Measurements from ENCODE around the gene MYO1B.

The MYO1B gene

DNA sequence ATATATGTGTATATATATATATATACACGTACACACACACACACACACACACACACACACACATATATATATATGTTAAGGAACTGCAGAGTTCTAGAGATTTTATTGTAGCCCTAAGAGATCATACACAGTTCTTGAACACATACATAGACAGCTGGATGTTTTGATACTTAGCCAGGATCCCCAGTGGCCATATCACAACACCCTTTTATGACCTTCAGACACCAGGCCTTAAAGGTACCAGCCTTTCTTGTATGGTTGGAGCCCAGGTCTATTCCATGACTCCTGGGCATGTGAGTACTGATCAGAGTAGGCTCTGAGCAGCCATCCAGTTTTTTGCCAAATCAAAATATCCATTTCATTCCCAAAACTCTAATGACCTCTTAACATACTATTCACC lies 138.3 kb downstream of the MYO1B start:
- TF ChIP-seq, protein P1, sequence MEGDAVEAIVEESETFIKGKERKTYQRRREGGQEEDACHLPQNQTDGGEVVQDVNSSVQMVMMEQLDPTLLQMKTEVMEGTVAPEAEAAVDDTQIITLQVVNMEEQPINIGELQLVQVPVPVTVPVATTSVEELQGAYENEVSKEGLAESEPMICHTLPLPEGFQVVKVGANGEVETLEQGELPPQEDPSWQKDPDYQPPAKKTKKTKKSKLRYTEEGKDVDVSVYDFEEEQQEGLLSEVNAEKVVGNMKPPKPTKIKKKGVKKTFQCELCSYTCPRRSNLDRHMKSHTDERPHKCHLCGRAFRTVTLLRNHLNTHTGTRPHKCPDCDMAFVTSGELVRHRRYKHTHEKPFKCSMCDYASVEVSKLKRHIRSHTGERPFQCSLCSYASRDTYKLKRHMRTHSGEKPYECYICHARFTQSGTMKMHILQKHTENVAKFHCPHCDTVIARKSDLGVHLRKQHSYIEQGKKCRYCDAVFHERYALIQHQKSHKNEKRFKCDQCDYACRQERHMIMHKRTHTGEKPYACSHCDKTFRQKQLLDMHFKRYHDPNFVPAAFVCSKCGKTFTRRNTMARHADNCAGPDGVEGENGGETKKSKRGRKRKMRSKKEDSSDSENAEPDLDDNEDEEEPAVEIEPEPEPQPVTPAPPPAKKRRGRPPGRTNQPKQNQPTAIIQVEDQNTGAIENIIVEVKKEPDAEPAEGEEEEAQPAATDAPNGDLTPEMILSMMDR (IDR thresholded peaks at IDR 0.05; ENCODE audit: low read depth, low read length): no peak
- DNase-seq (ENCODE audit: extremely low read depth, low read depth): no peak

DNA sequence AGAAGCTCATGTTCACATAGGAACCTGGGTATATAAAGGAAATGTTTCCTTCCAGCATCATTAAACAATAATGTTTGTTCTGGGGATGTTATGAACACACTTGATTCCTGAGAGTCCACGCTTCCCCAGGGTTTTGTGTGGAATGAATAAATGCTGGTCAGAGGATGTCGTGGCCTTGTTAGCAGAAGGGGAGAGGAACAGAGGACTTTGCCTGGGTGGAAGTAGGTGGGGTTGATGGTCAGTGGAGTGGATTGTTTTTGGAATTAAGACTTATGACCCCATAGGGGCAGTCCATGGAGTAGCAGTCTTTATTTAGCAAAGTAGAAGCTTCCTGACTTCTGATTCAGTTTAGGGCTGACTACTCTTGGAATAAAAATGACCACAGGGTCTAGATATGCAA lies 139.6 kb downstream of the MYO1B start:
- no peak for DNase-seq (ENCODE audit: extremely low read depth, low read depth)
- TF ChIP-seq, protein P1 (IDR thresholded peaks at IDR 0.05; ENCODE audit: low read depth, low read length): no peak

DNA sequence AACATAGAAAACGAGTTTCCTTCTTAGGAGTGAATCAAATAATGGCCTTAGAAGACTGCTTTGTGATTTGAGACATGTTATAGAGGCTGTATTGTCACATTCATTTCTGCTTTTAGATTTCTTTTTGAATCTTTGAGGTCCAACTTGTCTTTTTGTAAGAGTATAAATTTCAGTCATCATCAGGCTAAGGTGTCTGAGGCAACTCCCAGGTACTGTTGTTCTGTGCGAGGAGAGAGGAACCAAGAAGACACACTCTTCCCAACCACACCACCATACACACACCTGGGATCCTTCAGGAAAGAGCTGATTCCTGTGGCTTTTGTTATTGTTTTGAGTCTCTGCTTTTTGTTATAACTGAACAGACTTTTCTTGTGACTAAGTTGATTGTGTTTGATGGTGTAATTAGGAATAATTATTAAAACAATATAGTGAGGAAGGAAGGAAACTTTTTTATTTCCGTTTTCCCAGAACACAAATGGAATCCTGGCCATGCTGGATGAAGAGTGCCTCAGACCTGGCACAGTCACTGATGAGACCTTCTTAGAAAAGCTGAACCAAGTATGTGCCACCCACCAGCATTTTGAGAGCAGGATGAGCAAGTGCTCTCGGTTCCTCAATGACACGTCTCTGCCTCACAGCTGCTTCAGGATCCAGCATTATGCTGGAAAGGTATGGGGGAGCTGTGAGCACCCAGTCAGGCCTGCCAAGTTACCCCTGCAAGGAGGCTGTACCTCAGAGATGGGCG lies 140.4 kb downstream of the MYO1B start:
- TF ChIP-seq, protein P1 (IDR thresholded peaks at IDR 0.05; ENCODE audit: low read depth, low read length): no peak
- DNase-seq (ENCODE audit: extremely low read depth, low read depth): no peak

DNA sequence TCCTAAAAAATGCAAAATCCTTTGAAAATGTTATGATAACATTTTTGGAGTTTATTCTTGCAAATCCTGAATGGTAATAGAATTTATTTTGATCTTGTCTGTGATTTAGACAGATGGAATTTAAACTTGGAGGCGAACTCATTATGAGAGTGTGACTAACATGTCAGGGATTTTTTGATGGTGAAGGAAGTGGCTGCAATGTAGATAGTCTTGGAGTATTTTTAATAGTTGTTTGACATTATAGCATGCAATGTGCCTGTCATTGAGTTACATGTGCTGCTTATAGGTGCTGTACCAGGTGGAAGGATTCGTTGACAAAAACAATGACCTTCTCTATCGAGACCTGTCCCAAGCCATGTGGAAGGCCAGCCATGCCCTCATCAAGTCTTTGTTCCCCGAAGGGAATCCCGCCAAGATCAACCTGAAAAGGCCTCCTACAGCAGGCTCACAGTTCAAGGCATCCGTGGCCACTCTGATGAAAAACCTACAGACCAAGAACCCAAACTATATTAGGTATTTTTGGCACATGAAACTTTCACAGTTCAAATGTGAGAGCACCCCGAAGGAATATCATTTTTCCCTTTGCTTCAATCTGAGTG lies 141.8 kb downstream of the MYO1B start:
- TF ChIP-seq, protein P1 (IDR thresholded peaks at IDR 0.05; ENCODE audit: low read depth, low read length): no peak
- peak; percentile 37 for DNase-seq (ENCODE audit: extremely low read depth, low read depth)

DNA sequence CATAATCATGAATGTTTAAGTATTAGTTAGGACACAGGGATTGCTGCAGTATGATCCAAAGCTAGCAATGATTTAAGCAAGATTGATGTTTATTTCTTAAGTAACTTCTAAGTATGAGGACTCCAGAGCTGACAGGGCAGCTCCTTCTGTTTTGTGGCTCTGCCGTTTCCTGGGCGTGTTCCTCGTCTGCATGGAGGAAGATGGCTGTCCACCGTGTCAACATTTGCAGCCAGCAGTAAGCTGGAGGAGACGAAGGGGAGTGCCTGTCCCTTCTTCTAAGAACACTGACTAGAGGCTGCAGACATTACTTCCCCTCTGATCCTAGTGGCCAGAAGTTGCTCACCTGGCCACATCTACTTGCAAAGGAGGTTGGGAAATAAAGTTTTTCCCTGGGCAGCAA lies 144.1 kb downstream of the MYO1B start:
- no peak for DNase-seq (ENCODE audit: extremely low read depth, low read depth)
- TF ChIP-seq, protein P1 (IDR thresholded peaks at IDR 0.05; ENCODE audit: low read depth, low read length): no peak

DNA sequence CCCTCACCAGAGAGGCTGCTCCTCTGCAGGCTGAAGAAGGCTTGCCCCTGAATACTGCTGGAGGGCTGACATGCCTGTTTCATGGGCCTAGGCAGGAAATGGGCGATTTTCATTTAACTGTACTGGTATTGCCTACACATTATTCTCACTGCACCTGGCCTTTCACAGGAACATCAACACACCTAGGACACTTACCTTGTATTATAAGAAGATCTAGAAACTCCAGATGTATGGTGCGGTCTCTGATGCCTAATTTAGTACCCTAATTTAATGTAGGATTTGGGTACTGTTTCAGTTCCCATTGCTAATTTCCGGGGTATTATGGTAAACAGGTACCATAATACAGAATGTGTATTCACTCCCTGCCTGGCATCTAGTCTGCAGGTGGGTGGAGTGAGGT lies 146.0 kb downstream of the MYO1B start:
- no peak for DNase-seq (ENCODE audit: extremely low read depth, low read depth)
- TF ChIP-seq, protein P1 (IDR thresholded peaks at IDR 0.05; ENCODE audit: low read depth, low read length): no peak

DNA sequence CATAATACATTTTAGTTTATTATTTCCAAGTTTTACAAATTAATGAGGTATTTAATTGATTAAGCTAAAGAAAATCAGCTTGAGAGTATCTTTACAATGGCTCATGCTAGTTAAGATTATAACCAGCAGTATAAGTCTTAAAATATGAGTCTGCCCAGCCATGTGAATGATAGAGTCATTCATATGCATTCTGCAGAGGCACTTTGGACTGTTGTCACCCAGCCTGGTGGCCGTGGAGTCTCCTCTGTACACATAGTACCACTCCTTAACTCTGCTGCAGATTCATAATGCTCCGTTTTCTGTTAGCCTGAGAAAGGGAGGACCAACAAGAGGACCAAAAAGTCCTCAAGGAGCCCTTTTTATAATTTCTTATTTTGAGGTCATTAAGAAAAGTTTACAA lies 148.8 kb downstream of the MYO1B start:
- DNase-seq (ENCODE audit: extremely low read depth, low read depth): no peak
- TF ChIP-seq, protein P1 (IDR thresholded peaks at IDR 0.05; ENCODE audit: low read depth, low read length): no peak
